Right renal pelvis (tissue), 4 donors: ENCODE data around the gene NEUROD2. TPM values are rescaled to one million over a fixed set of nuclear protein-coding genes. Genes with fewer than 3 reads are reported as not detected.

Source experiments
- DNase-seq, 4 donors: peaks; one replicate each; pipeline ENCODE4 v3.0.0-alpha.2; 2013; ENCODE audit warnings: low read depth in 4 of 4, low spot score in 3 of 4, missing footprints in 1 of 4
- polyA plus RNA-seq, 4 donors: library from polyadenylated mRNA; unstranded; fragments of 120-200 nt; gene quantifications; one replicate each; pipeline ENCODE4 v1.2.1, GENCODE V29; 2013; ENCODE audit not compliant: insufficient read length in 4 of 4

NEUROD2 gene
- polyA plus RNA-seq, 4 donors = 0.04 to 0.06 (median 0.04) TPM; not detected in 1

DNA sequence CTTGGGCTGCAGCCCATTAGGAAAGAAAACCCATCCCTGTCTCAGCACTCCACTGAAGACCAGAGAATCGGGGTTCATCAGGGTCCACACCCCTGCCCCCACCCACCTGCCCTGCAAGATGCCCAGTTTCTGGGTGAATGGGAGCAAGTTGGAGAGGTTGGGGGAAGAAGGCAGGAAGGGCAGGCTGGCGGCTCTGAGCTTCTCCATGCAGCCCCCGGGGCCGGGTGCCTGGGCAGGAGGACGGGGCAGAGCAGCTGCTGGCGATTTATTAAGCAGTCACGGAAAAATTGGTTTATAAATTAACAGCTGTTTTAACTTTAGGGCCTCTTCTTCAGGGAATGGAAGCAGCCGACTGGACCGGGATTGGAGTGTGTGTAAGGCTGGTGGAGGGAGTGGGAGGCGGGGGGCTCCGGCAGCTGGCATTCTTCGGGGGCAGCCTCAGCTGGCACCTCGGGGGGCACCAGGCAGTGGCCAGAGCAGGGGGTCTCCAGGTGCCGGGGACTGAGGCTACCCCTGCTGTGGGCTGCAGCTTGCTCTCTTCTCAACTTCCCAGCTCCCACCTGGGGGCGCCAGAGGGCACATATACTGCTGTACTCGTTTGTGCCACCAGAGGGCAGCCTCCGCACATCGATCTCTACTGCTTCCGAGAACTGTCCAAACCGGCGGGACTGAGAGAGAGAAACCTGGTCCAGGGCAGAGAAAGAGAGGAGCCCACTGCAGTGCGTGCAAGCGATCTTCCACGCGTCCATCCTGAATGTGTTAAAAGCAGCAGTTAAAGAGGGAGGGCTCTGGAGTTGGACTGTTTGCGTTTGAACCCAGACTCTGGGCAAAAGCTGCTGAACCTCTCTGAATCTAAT lies 14.0 kb upstream of the NEUROD2 start:
- peak in 3 of 4 donors; percentile 69 to 87 (median 74) for DNase-seq

DNA sequence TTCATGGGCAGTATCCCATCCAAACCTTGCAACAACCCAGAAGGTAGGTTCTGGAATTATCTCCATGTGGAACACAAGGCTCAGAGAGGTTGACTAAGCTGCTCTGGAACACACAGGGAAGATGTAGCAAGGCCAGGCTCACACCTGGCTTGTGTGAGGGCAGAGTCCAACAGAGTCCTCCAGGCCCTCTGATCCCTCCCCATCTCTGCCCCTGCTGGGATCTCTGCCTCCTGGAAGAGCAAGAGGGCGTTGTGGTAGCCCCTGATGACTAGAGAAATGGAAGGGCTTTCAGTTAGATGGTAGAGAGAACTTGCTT lies 12.0 kb upstream of the NEUROD2 start:
- DNase-seq = no peak

- DNase-seq = no peak
Measured at GRCh38 chr17:39618956-39619785, 11.5 kb upstream of the NEUROD2 start.

- DNase-seq = no peak
Measured at GRCh38 chr17:39618246-39618913, 10.7 kb upstream of the NEUROD2 start.

GRCh38 chr17:39617446-39618245 lies 9.9 kb upstream of the NEUROD2 start:
- DNase-seq = no peak

DNA sequence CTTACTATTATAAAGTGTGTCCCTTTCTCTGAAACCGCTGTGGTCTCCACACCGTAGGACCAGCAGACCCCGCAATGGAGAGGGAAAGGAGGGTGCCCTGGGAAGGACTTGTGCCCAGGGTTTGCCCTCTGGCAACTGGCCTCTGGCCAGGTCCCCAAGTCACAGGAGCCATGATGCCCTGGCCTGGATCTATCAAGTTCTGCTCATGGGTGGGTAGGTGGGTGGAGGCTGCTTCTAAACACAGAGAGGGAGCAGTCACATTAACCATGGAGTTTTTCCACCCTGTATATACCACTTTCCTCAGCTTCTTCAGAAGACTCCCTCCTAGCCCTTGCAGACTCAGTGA lies 9.4 kb upstream of the NEUROD2 start:
- DNase-seq = no peak

GRCh38 chr17:39615434-39615833 lies 7.7 kb upstream of the NEUROD2 start:
- DNase-seq = no peak

DNA sequence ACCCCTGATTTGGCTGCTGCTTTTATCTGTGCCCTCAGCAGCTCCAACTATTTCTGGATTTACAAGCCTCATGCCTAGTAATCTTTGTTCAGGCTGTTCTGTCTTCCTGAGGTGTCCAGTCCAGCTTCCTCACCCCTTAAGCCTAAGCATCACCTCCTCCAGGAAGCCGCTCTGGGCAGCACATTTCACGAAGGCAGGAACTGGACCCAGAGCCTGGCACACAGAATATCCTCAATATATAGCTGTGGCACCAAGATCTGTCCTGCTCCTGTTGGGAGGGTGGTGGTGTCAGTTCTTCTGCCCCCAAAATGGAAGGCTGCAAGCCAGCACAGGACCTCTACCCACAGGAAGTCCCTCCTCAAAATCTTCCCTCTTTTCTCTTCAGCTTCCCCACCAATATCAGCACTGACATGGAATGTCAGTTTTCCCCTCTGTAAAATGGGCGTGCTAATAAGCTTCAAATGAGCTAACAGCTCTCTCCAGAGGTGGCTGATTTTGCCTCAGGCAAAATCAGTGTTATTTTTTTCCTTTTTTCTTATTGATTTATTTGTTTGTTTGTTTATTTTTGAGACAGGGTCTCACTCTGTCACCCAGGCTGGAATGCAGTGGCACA lies 6.9 kb upstream of the NEUROD2 start:
- no peak for DNase-seq

DNA sequence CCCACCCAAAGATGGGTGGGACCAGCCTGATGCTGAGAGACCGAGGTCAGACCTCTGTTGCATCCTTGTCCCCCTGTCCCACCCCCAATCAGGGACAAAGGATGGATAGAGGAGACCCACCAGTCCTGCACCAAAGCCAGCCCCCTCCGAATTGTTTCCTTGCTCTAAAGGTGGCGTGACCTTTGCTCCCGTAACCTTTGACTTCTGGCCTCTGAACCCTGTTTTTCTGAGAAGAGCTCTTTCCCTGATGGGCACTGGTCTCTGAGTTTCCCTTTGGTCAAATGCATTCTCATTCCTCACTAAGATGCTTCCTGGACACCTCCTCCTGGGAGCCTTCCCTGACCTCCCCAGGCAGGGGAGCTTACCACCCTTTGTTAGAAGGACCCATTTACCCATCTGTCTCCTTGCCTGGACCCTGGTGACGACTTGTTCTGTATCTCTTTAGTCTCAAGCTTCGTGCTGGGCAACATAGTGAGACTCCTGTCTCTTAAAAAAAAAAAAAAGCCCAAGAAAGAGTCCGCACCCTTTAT lies 5.3 kb upstream of the NEUROD2 start:
- no peak for DNase-seq

GRCh38 chr17:39612291-39612894 lies 4.7 kb upstream of the NEUROD2 start:
- DNase-seq = no peak

DNA sequence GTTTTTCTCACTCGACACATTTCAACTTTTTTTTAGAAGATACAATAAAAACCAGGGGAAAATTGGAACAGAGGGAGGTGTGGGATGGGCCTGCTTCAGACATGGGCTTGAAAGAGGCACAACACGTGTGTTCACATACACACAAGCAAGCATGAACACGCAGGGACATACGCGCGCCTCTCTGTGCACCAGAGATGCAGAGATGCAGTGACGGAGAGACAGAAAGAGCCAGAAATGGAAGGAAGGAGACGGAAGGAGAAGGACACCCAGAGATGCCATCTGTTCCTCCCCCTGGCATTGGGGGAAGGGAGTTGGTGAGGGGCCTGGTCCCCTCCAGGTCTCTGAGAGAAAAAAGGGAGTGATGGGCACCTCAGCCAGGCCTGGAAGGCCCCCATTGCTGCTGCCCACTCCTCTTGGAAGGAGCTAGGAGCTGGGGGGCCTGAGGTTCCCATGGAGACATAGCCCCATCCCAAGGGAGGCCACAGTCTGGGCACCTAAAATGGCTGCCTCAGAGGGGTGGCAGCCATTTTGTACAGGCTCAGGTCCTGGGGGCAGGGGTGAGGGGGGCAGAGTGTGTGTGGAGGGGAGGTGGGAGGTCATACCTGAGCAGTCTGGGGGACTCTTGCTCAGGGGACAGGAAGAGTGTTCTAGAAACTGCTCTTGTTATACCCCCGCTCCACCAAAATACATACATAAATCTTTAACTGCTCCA lies 3.8 kb upstream of the NEUROD2 start:
- no peak for DNase-seq

- no peak for DNase-seq
Measured at GRCh38 chr17:39609416-39610025, 1.8 kb upstream of the NEUROD2 start.

DNA sequence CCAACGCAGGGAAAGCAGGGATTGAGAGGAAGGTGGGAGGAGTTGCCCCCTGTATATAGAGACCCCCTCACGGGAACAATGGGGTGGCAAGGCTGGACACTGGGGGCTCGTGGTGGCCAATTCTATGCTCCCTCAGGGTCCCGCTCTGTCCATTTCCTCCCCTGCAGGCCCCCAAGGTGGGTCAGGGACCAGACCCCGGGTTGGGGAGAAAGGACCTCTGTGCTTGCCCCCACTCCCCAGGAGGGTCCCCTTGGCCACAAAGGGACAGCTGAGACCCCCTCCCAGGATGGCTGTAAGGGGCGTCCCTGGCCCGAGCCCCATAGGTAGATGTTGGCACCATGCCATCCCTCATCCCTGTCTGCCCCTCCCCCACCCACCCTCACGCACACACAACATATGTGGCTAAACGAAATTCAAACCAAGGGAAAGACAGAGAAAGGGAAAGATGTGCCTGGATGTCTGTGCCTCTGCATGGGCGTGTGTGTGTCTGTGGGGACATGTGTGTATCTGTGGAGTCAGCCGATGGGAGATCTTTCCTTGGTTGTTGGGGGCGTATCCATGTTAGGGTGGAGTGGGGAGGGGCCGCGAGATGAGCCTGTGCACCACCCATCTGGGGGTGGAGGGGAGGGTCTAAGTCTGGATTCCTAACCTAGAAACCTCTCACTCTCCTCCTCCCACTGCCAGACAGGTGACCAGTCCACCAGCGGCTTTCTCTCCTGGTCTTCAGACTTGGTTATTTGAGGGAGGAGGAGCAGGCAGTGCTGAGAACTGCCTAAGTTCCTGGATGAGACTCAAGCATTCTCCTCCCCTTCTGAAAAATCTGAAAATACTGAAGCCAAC lies 642 bp upstream of the NEUROD2 start:
- no peak for DNase-seq

- no peak for DNase-seq
Measured at GRCh38 chr17:39607057-39607850, 466 bp downstream of the NEUROD2 start.

DNA sequence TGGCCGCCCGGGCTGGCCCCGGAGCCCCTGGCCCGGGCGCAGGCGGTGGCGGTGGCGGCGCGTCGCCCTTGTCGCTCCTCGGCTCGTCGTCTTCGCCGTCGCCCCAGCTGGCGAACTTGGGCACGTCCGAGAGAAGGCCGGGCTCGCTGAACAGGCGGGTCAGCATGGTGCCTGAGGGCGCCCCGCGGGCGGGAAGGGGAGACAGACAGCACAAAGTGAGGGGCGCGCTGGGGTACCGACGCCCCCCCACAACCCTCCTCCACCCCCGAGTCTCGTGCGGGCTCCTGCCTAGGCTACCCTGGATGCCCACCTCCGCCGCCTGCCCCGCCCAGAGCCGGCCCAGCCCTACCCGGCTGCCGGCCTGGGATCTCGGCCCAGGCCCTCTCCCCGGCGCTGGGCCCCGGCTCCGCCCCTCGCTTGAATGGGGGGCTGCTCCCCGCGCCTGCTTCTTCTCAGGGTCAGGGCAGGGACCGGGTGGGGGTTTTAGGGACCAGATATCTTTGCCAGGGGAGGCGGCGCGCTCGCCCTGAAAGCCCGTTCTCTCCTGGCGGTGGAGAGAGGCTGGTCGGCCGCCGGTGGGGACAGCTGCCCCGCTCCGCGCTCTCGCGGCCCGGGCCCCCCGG lies 1.2 kb downstream of the NEUROD2 start:
- no peak for DNase-seq
